HG02870 (cell line): ENCODE data around the gene SLC26A8.
"Not testable (repeated sequence)": the region's sequence is repeated elsewhere in the genome, so short reads cannot be mapped to it uniquely, and the experiment has no call there.

Experiments
- ATAC-seq: cut with Tn5 transposase; IDR thresholded peaks from one replicate; pipeline ENCODE4 v1.9.1; 2021; ENCODE audit warnings: mild to moderate bottlenecking, moderate library complexity; ENCODE audit not compliant: unreplicated experiment

The SLC26A8 gene

GRCh38 chr6:36020154-36020553 is 4.3 kb downstream of the SLC26A8 start:
- no peak for ATAC-seq

- no peak for ATAC-seq
Measured at GRCh38 chr6:36019167-36019566, 5.3 kb downstream of the SLC26A8 start.

GRCh38 chr6:36018339-36018738 is 6.1 kb downstream of the SLC26A8 start:
- no peak for ATAC-seq

- no peak for ATAC-seq
Measured at GRCh38 chr6:36015666-36016065, 8.8 kb downstream of the SLC26A8 start.

- no peak for ATAC-seq
Measured at GRCh38 chr6:36000451-36000850, 24.0 kb downstream of the SLC26A8 start.

- no peak for ATAC-seq
Measured at GRCh38 chr6:35993150-35993549, 31.3 kb downstream of the SLC26A8 start.

- not testable (repeated sequence) for ATAC-seq
Measured at GRCh38 chr6:35988047-35988446, 36.4 kb downstream of the SLC26A8 start.

- ATAC-seq, result no peak
Measured at GRCh38 chr6:35984701-35985100, 39.7 kb downstream of the SLC26A8 start.

- ATAC-seq, result no peak
Measured at GRCh38 chr6:35980991-35981645, 43.3 kb downstream of the SLC26A8 start.

GRCh38 chr6:35980126-35980525 is 44.3 kb downstream of the SLC26A8 start:
- ATAC-seq, result not testable (repeated sequence)

- ATAC-seq, result no peak
Measured at GRCh38 chr6:35977308-35977707, 47.1 kb downstream of the SLC26A8 start.

GRCh38 chr6:35973670-35974222 is 50.7 kb downstream of the SLC26A8 start:
- peak; percentile 89 for ATAC-seq

- ATAC-seq, result no peak
Measured at GRCh38 chr6:35972471-35973367, 51.7 kb downstream of the SLC26A8 start.

- no peak for ATAC-seq
Measured at GRCh38 chr6:35970181-35970580, 54.3 kb downstream of the SLC26A8 start.

- no peak for ATAC-seq
Measured at GRCh38 chr6:35969646-35970045, 54.8 kb downstream of the SLC26A8 start.

GRCh38 chr6:35968821-35969220 is 55.6 kb downstream of the SLC26A8 start:
- no peak for ATAC-seq

GRCh38 chr6:35967076-35967774 is 57.2 kb downstream of the SLC26A8 start:
- no peak for ATAC-seq

GRCh38 chr6:35962779-35963560 is 61.5 kb downstream of the SLC26A8 start:
- ATAC-seq, result no peak

- ATAC-seq, result no peak
Measured at GRCh38 chr6:35960187-35960586, 64.3 kb downstream of the SLC26A8 start.

GRCh38 chr6:35955970-35956369 is 68.5 kb downstream of the SLC26A8 start:
- no peak for ATAC-seq
